CD4-positive, alpha-beta T cell (primary cell): Measurements from ENCODE around the gene CLEC11A. TPM values are rescaled to one million over a fixed set of nuclear protein-coding genes. Genes with fewer than 3 reads are reported as not detected.

Experiments
- ATAC-seq: fragments of 200-7000 bp; cut with Tn5 transposase; one replicate; pipeline ENCODE4 v1.10.0; 2022; ENCODE audit warnings: mild to moderate bottlenecking; ENCODE audit not compliant: poor library complexity
- CTCF ChIA-PET: fragments of 350-600 bp; sonication (Branson Sonifier 250); formaldehyde crosslinking; loops from one replicate; lab custom pipeline; 2021; ENCODE audit warnings: antibody characterized with exemption, inconsistent platforms; lab: Charles Lee
- POLR2A ChIA-PET: fragments of 350-600 bp; sonication (Branson Sonifier 250); formaldehyde crosslinking; loops from one replicate; lab custom pipeline; 2021; ENCODE audit warnings: antibody characterized with exemption, inconsistent platforms; lab: Charles Lee
- DNase-seq, 14 experiments: peaks; one replicate each; pipeline ENCODE4 v3.0.0-alpha.2; 2013 to 2020; ENCODE audit warnings: mixed read lengths in 2 of 14
- H3K27ac ChIP-seq, 2 donors: one replicate each; pipeline versions ENCODE4 v1.5.1 to v1.7.0; 2013; ENCODE audit warnings: low read length in 2 of 2, low read depth in 1 of 2, mild to moderate bottlenecking in 1 of 2
- H3K27me3 ChIP-seq, 2 experiments: 1 replicate in 1 of 2; 2 replicates in 1 of 2; pipeline versions ENCODE4 v1.6.1 to v1.7.0; 2013; ENCODE audit warnings: low read length in 2 of 2, control low read depth in 1 of 2, mild to moderate bottlenecking in 1 of 2, moderate library complexity in 1 of 2; ENCODE audit not compliant: insufficient read depth in 2 of 2, control insufficient read depth in 1 of 2
- H3K36me3 ChIP-seq: one replicate; pipeline ENCODE4 v1.6.1; 2013; ENCODE audit warnings: low read length, control low read depth; ENCODE audit not compliant: insufficient read depth
- H3K4me1 ChIP-seq: one replicate; pipeline ENCODE4 v1.6.1; 2013; ENCODE audit warnings: low read length, control low read depth; ENCODE audit not compliant: insufficient read depth
- H3K4me3 ChIP-seq: one replicate; pipeline ENCODE4 v1.5.1; 2013; ENCODE audit warnings: mild to moderate bottlenecking, low read length, moderate library complexity
- H3K9me3 ChIP-seq, 2 experiments: 1 replicate in 1 of 2; 2 replicates in 1 of 2; pipeline versions ENCODE4 v1.6.1 to v1.7.0; 2013; ENCODE audit warnings: low read length in 2 of 2, mild to moderate bottlenecking in 2 of 2, control low read depth in 1 of 2, moderate library complexity in 1 of 2; ENCODE audit not compliant: control insufficient read depth in 1 of 2, insufficient read depth in 1 of 2
- H3K27ac Mint-ChIP-seq: one replicate; pipeline ENCODE4 v1.8.0; 2020; ENCODE audit warnings: mixed read lengths
- H3K27me3 Mint-ChIP-seq: one replicate; pipeline ENCODE4 v1.8.0; 2021; ENCODE audit warnings: mixed read lengths
- H3K36me3 Mint-ChIP-seq: one replicate; pipeline ENCODE4 v1.8.0; 2021; ENCODE audit warnings: low read depth, mixed read lengths
- H3K4me1 Mint-ChIP-seq: one replicate; pipeline ENCODE4 v1.8.0; 2021; ENCODE audit warnings: low read depth, mixed read lengths
- H3K4me3 Mint-ChIP-seq: one replicate; pipeline ENCODE4 v1.8.0; 2020; ENCODE audit warnings: mild to moderate bottlenecking, mixed read lengths
- H3K9me3 Mint-ChIP-seq: one replicate; pipeline ENCODE4 v1.8.0; 2020; ENCODE audit warnings: mixed read lengths
- CTCF ChIP-seq: fragments of 200-600 bp; IDR thresholded peaks from one replicate; pipeline ENCODE4 v1.8.0; 2022; ENCODE audit warnings: antibody characterized with exemption, mild to moderate bottlenecking
- intact Hi-C, 2 experiments: fragments of 100-400 bp; cut with DNase I in 1 of 2; cut with micrococcal nuclease in 1 of 2; formaldehyde crosslinking; loops; one replicate each; pipeline versions ENCODE4 v1.15.1 to v1.9.0; 2023 to 2025; cut with DNase I, micrococcal nuclease
- total RNA-seq, 174 experiments: library from RNA in 2 of 174; stranded (reverse) in 2 of 174; gene quantifications; one replicate each; pipeline ENCODE4 v1.2.3 and lab custom pipeline; 2021 to 2026

Gene CLEC11A
- total RNA-seq, 2 experiments from 2014 or later = 3.1 to 3.3 TPM

GRCh38 chr19:50697414-50698124, 25.6 kb upstream of the CLEC11A start:
- TF ChIP-seq CTCF = no peak
- peaks cover 23 to 56% of the 10 kb centered on the region in 2 experiments for H3K27me3 ChIP-seq
- H3K4me3 Mint-ChIP-seq = no peak overlapping the region
- H3K4me1 Mint-ChIP-seq = no peaks in the 10 kb centered on the region
- ChIA-PET POLR2A (no interaction called here), CTCF (no interaction called here)
- no peak overlapping the region for H3K27ac ChIP-seq
- DNase-seq = no peak
- no peaks in the 10 kb centered on the region for H3K4me1 ChIP-seq
- no peak for ATAC-seq
- no peak overlapping the region for H3K4me3 ChIP-seq
- H3K36me3 ChIP-seq = no peaks in the 10 kb centered on the region
- intact Hi-C loops = no loop called here
- no peaks in the 10 kb centered on the region for H3K36me3 Mint-ChIP-seq
- H3K27me3 Mint-ChIP-seq = peaks cover 81% of the 10 kb centered on the region
- no peak overlapping the region for H3K27ac Mint-ChIP-seq
- peaks cover 0 to 21% of the 10 kb centered on the region in 2 experiments for H3K9me3 ChIP-seq
- no peaks in the 10 kb centered on the region for H3K9me3 Mint-ChIP-seq

GRCh38 chr19:50701367-50701985, 21.7 kb upstream of the CLEC11A start:
- ChIA-PET CTCF (interaction anchor here (0.7 kb wide), 1 partner anchor 716 kb away, joined by 3 read pairs; no protein-coding TSS in a partner anchor), POLR2A (no interaction called here)
- H3K4me3 ChIP-seq = no peak overlapping the region
- no peak overlapping the region for H3K4me3 Mint-ChIP-seq
- H3K36me3 Mint-ChIP-seq = no peaks in the 10 kb centered on the region
- peaks cover 0 to 9% of the 10 kb centered on the region in 2 experiments for H3K9me3 ChIP-seq
- H3K9me3 Mint-ChIP-seq = no peaks in the 10 kb centered on the region
- intact Hi-C loops = no loop called here
- H3K27ac Mint-ChIP-seq = no peak overlapping the region
- no peaks in the 10 kb centered on the region for H3K4me1 ChIP-seq
- H3K4me1 Mint-ChIP-seq = no peaks in the 10 kb centered on the region
- ATAC-seq = no peak
- H3K36me3 ChIP-seq = no peaks in the 10 kb centered on the region
- peaks cover 12 to 44% of the 10 kb centered on the region in 2 experiments for H3K27me3 ChIP-seq
- DNase-seq = no peak
- peaks cover 82% of the 10 kb centered on the region for H3K27me3 Mint-ChIP-seq
- TF ChIP-seq CTCF = no peak
- H3K27ac ChIP-seq = no peak overlapping the region

GRCh38 chr19:50702158-50702870, 20.9 kb upstream of the CLEC11A start:
- no peak overlapping the region for H3K27ac ChIP-seq
- no peak overlapping the region for H3K27ac Mint-ChIP-seq
- no peaks in the 10 kb centered on the region for H3K4me1 Mint-ChIP-seq
- ChIA-PET POLR2A (no interaction called here), CTCF (no interaction called here)
- no peak overlapping the region for H3K4me3 Mint-ChIP-seq
- no peak for TF ChIP-seq CTCF
- peaks cover 77% of the 10 kb centered on the region for H3K27me3 Mint-ChIP-seq
- H3K4me3 ChIP-seq = no peak overlapping the region
- H3K27me3 ChIP-seq = peaks cover 12 to 37% of the 10 kb centered on the region in 2 experiments
- H3K9me3 Mint-ChIP-seq = no peaks in the 10 kb centered on the region
- DNase-seq = no peak
- no peaks in the 10 kb centered on the region for H3K36me3 Mint-ChIP-seq
- no peaks in the 10 kb centered on the region for H3K36me3 ChIP-seq
- no peaks in the 10 kb centered on the region for H3K4me1 ChIP-seq
- ATAC-seq = no peak
- peaks cover 0 to 9% of the 10 kb centered on the region in 2 experiments for H3K9me3 ChIP-seq
- intact Hi-C loops = no loop called here
